OCI-LY3 (cell line): Measurements from ENCODE around the gene SLC16A11.

Source experiments
- EZH2phosphoT487 ChIP-seq: fragments of 200-600 bp; shearing (Covaris generic); IDR thresholded peaks from 2 replicates; pipeline ENCODE4 v1.6.1; 2018; ENCODE audit warnings: antibody characterized with exemption, mixed run types, low read depth
- TF ChIP-seq, protein P1 (sequence below): fragments of 200-600, 300-600 bp; sonication (generic); IDR thresholded peaks from 2 replicates; pipeline ENCODE4 v1.5.1; 2014; ENCODE audit warnings: antibody characterized with exemption, low read length, low read depth

- TF ChIP-seq, protein P1, sequence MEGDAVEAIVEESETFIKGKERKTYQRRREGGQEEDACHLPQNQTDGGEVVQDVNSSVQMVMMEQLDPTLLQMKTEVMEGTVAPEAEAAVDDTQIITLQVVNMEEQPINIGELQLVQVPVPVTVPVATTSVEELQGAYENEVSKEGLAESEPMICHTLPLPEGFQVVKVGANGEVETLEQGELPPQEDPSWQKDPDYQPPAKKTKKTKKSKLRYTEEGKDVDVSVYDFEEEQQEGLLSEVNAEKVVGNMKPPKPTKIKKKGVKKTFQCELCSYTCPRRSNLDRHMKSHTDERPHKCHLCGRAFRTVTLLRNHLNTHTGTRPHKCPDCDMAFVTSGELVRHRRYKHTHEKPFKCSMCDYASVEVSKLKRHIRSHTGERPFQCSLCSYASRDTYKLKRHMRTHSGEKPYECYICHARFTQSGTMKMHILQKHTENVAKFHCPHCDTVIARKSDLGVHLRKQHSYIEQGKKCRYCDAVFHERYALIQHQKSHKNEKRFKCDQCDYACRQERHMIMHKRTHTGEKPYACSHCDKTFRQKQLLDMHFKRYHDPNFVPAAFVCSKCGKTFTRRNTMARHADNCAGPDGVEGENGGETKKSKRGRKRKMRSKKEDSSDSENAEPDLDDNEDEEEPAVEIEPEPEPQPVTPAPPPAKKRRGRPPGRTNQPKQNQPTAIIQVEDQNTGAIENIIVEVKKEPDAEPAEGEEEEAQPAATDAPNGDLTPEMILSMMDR, result no peak
- TF ChIP-seq EZH2phosphoT487, result no peak
Observed at GRCh38 chr17:7058831-7059447, 15.0 kb upstream of the SLC16A11 start.
